Measurements from ENCODE around the gene MCM7. TPM values are rescaled to one million over a fixed set of nuclear protein-coding genes. Genes with fewer than 3 reads are reported as not detected.

The MCM7 gene
- total RNA-seq, 2 experiments from 2014 or later, result 456 to 476 TPM

- TF ChIP-seq CTCF (IDR thresholded peaks at IDR 0.05), result peak; percentile 19
- no peaks in the 10 kb centered on the region for H3K27me3 Mint-ChIP-seq
Measured at GRCh38 chr7:100049441-100050291, 51.5 kb downstream of the MCM7 start, which contains the start of gene ZSCAN21. TSS of gene ZSCAN21 (plus strand) at chr7:100049774. CDS start at chr7:100057007, 7,233 bp downstream.

GRCh38 chr7:100048680-100049079 is 52.5 kb downstream of the MCM7 start:
- Mint-ChIP-seq H3K27ac (peak overlapping the region; percentile 19), H3K4me3 (peak overlapping the region; percentile 87), H3K4me1 (ENCODE audit: low read depth) (peaks cover 16% of the 10 kb centered on the region), H3K27me3 (no peaks in the 10 kb centered on the region), H3K36me3 (ENCODE audit: low read depth) (peaks cover 4% of the 10 kb centered on the region), H3K9me3 (no peaks in the 10 kb centered on the region)
- ChIA-PET CTCF (interaction anchor here (0.9 kb wide), 1 partner anchor 10 kb away, joined by 4 read pairs; no protein-coding TSS in a partner anchor), POLR2A (interaction anchor here (0.6 to 1.7 kb wide), 3 partner anchors 33 to 53 kb away, joined by 3 to 4 read pairs (median 4); partner anchors contain the start of genes AP4M1 and MCM7)
- no peak for DNase-seq
- no peak for TF ChIP-seq CTCF (IDR thresholded peaks at IDR 0.05)
- ATAC-seq, result no peak
- intact Hi-C loops (cut with micrococcal nuclease), result no loop called here

More at GRCh38 chr7:100049441-100050291, 51.5 kb downstream of the MCM7 start, which contains the start of gene ZSCAN21:
- H3K27ac Mint-ChIP-seq, result peak within 1 kb of the TSS; percentile 94
- POLR2A ChIA-PET, result interaction anchor here (0.5 to 1.8 kb wide), 11 partner anchors 12 to 453 kb away, joined by 3 to 10 read pairs (median 4); partner anchors contain the start of genes AP4M1, MCM7 and ZKSCAN1
- CTCF ChIA-PET, result interaction anchor here (0.7 to 1.3 kb wide), 6 partner anchors 9 to 138 kb away, joined by 3 to 7 read pairs (median 3); partner anchors contain the start of genes AP4M1 and MCM7
- peaks cover 4% of the 10 kb centered on the region for H3K36me3 Mint-ChIP-seq (ENCODE audit: low read depth)
- peak; percentile 84 for DNase-seq
- H3K9me3 Mint-ChIP-seq, result no peaks in the 10 kb centered on the region
- peak within 1 kb of the TSS; percentile 87 for H3K4me3 Mint-ChIP-seq
- intact Hi-C loops (cut with micrococcal nuclease), result no loop called here
- peak; percentile 93 for ATAC-seq
- H3K4me1 Mint-ChIP-seq (ENCODE audit: low read depth), result peaks cover 17% of the 10 kb centered on the region

GRCh38 chr7:100044718-100045117 is 56.5 kb downstream of the MCM7 start:
- ChIA-PET CTCF (interaction anchor here (0.6 to 1.0 kb wide), 2 partner anchors 8 to 84 kb away, joined by 3 read pairs; no protein-coding TSS in a partner anchor), POLR2A (no interaction called here)
- DNase-seq, result peak; percentile 22
- Mint-ChIP-seq H3K36me3 (ENCODE audit: low read depth) (peaks cover 5% of the 10 kb centered on the region), H3K27me3 (no peaks in the 10 kb centered on the region), H3K9me3 (no peaks in the 10 kb centered on the region), H3K4me1 (ENCODE audit: low read depth) (peaks cover 24% of the 10 kb centered on the region), H3K4me3 (no peak overlapping the region), H3K27ac (no peak overlapping the region)
- intact Hi-C loops (cut with micrococcal nuclease), result no loop called here
- no peak for TF ChIP-seq CTCF (IDR thresholded peaks at IDR 0.05)
- no peak for ATAC-seq

Small RNA genes within 50 kb of the gene (microRNA-seq; reads per million reads assigned to microRNA genes)
- gene MIR106B (ENCODE audit: borderline microRNAs expressed, borderline replicate concordance) (5,318 reads per million, percentile 94 among the genes with 10 or more reads in this experiment), gene MIR25 (ENCODE audit: borderline microRNAs expressed, borderline replicate concordance) (460 reads per million, percentile 84 among the genes with 10 or more reads in this experiment), gene MIR93 (ENCODE audit: borderline microRNAs expressed, borderline replicate concordance) (10,527 reads per million, percentile 97 among the genes with 10 or more reads in this experiment)

Other genes starting within 250 kb of the MCM7 start
- gene OR2AE1, start 224.4 kb downstream of the MCM7 start, total RNA-seq, result not detected
- gene TRIM4, start 181.9 kb downstream of the MCM7 start, total RNA-seq, result 10 to 100 TPM; 22.2 to 22.3 TPM
- under 1 TPM; 0.41 to 0.47 TPM for gene GJC3, start 171.8 kb downstream of the MCM7 start, total RNA-seq
- not detected for gene AZGP1, start 125.4 kb downstream of the MCM7 start, total RNA-seq
- gene ZKSCAN1, start 85.8 kb downstream of the MCM7 start, total RNA-seq, result 10 to 100 TPM; 41.9 to 47.3 TPM
- 1 to 10 TPM; 6.3 to 6.9 TPM for gene ZSCAN21, start 51.6 kb downstream of the MCM7 start, total RNA-seq
- gene ZNF3, start 19.7 kb downstream of the MCM7 start, total RNA-seq, result 10 to 100 TPM; 16.4 to 18.9 TPM
- gene COPS6, start 12.4 kb downstream of the MCM7 start, total RNA-seq, result 10 to 100 TPM; 81.3 to 86.3 TPM
- gene AP4M1, start 246 bp upstream of the MCM7 start, total RNA-seq, result 10 to 100 TPM in 1 of 2 experiments, 1 to 10 TPM in 1; 9.8 to 10.9 TPM
- 10 to 100 TPM; 48.6 to 55.3 TPM for gene TAF6, start 18.0 kb upstream of the MCM7 start, total RNA-seq
- gene CNPY4, start 18.2 kb upstream of the MCM7 start, total RNA-seq, result 10 to 100 TPM in 1 of 2 experiments, 1 to 10 TPM in 1; 9.8 to 10.4 TPM
- 1 to 10 TPM; 1.9 to 2.1 TPM for gene MBLAC1, start 25.6 kb upstream of the MCM7 start, total RNA-seq
- 100 to 1,000 TPM; 108 to 116 TPM for gene LAMTOR4, start 47.5 kb upstream of the MCM7 start, total RNA-seq
- gene TRAPPC14, start 57.3 kb upstream of the MCM7 start, total RNA-seq, result 10 to 100 TPM; 15.7 to 17.4 TPM
- 1 to 10 TPM; 2.4 to 2.7 TPM for gene GAL3ST4, start 67.2 kb upstream of the MCM7 start, total RNA-seq
- 1 to 10 TPM; 3.7 to 4.3 TPM for gene GPC2, start 76.0 kb upstream of the MCM7 start, total RNA-seq
- 10 to 100 TPM; 13.2 to 15.8 TPM for gene STAG3, start 76.5 kb upstream of the MCM7 start, total RNA-seq
- 10 to 100 TPM; 29.8 to 30.2 TPM for gene PVRIG, start 118.6 kb upstream of the MCM7 start, total RNA-seq
- not detected for gene SPDYE3, start 206.3 kb upstream of the MCM7 start, total RNA-seq